HL-60 (cell line): ENCODE measurements around the gene CCDC88C.

Experiments used
- CTCF ChIP-seq: IDR thresholded peaks from one replicate; pipeline ENCODE4 v1.5.1; 2011; ENCODE audit warnings: low read length, control low read depth, inconsistent platforms; ENCODE audit not compliant: insufficient read depth
- GABPA ChIP-seq: IDR thresholded peaks from 2 replicates; pipeline ENCODE4 v1.6.1; 2012; ENCODE audit warnings: low read depth
- TF ChIP-seq, protein P1 (sequence below): IDR thresholded peaks from 2 replicates; pipeline ENCODE4 v1.6.1; 2012; ENCODE audit warnings: low read depth; ENCODE audit not compliant: insufficient replicate concordance

- TF ChIP-seq CTCF (no peak), GABPA (no peak)
- TF ChIP-seq, protein P1, sequence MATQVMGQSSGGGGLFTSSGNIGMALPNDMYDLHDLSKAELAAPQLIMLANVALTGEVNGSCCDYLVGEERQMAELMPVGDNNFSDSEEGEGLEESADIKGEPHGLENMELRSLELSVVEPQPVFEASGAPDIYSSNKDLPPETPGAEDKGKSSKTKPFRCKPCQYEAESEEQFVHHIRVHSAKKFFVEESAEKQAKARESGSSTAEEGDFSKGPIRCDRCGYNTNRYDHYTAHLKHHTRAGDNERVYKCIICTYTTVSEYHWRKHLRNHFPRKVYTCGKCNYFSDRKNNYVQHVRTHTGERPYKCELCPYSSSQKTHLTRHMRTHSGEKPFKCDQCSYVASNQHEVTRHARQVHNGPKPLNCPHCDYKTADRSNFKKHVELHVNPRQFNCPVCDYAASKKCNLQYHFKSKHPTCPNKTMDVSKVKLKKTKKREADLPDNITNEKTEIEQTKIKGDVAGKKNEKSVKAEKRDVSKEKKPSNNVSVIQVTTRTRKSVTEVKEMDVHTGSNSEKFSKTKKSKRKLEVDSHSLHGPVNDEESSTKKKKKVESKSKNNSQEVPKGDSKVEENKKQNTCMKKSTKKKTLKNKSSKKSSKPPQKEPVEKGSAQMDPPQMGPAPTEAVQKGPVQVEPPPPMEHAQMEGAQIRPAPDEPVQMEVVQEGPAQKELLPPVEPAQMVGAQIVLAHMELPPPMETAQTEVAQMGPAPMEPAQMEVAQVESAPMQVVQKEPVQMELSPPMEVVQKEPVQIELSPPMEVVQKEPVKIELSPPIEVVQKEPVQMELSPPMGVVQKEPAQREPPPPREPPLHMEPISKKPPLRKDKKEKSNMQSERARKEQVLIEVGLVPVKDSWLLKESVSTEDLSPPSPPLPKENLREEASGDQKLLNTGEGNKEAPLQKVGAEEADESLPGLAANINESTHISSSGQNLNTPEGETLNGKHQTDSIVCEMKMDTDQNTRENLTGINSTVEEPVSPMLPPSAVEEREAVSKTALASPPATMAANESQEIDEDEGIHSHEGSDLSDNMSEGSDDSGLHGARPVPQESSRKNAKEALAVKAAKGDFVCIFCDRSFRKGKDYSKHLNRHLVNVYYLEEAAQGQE: peak; percentile 32
Measured at GRCh38 chr14:91309756-91310280, 107.8 kb downstream of the CCDC88C start.
